Measurements from ENCODE around the gene TBX1. TPM values are rescaled to one million over a fixed set of nuclear protein-coding genes. Genes with fewer than 3 reads are reported as not detected.

TBX1 gene
- total RNA-seq, 1 donor from 2014 or later, result 3.4 TPM

- Mint-ChIP-seq H3K4me3 (no peak overlapping the region), H3K27me3 (no peaks in the 10 kb centered on the region), H3K9me3 (no peaks in the 10 kb centered on the region), H3K27ac (no peak overlapping the region), H3K4me1 (ENCODE audit: unreplicated experiment) (peaks cover 13% of the 10 kb centered on the region), H3K36me3 (no peaks in the 10 kb centered on the region)
- TF ChIP-seq, protein P1, sequence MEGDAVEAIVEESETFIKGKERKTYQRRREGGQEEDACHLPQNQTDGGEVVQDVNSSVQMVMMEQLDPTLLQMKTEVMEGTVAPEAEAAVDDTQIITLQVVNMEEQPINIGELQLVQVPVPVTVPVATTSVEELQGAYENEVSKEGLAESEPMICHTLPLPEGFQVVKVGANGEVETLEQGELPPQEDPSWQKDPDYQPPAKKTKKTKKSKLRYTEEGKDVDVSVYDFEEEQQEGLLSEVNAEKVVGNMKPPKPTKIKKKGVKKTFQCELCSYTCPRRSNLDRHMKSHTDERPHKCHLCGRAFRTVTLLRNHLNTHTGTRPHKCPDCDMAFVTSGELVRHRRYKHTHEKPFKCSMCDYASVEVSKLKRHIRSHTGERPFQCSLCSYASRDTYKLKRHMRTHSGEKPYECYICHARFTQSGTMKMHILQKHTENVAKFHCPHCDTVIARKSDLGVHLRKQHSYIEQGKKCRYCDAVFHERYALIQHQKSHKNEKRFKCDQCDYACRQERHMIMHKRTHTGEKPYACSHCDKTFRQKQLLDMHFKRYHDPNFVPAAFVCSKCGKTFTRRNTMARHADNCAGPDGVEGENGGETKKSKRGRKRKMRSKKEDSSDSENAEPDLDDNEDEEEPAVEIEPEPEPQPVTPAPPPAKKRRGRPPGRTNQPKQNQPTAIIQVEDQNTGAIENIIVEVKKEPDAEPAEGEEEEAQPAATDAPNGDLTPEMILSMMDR (conservative IDR thresholded peaks at IDR 0.05), result no peak
- DNase-seq (ENCODE audit: extremely low spot score, unreplicated experiment), result no peak
Measured at GRCh38 chr22:19811811-19812771, 51.5 kb downstream of the TBX1 start.

DNA sequence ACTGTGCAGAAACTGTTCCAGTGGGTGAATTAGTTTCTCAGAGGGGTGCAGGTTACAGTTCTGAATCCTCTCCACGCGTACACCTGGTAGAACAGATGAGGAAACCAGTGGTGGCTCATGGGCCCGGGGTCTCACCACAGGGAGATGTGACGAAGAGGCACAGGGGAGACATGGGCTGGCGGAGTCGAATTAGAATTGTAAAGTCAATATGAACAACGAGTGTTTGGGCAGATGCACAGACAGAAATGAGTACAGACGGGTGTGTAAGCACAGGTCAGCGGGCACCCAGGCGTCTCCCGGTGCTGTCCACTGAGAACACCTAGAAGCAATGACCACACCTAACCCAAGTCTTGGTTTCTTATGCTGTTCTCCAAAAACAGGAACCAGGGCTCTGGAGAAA lies 52.3 kb downstream of the TBX1 start:
- no peaks in the 10 kb centered on the region for H3K27me3 Mint-ChIP-seq
- H3K4me3 Mint-ChIP-seq, result no peak overlapping the region
- TF ChIP-seq, protein P1 (conservative IDR thresholded peaks at IDR 0.05), result no peak
- H3K9me3 Mint-ChIP-seq, result no peaks in the 10 kb centered on the region
- H3K36me3 Mint-ChIP-seq, result no peaks in the 10 kb centered on the region
- no peak overlapping the region for H3K27ac Mint-ChIP-seq
- no peak for DNase-seq (ENCODE audit: extremely low spot score, unreplicated experiment)
- peaks cover 13% of the 10 kb centered on the region for H3K4me1 Mint-ChIP-seq (ENCODE audit: unreplicated experiment)

- Mint-ChIP-seq H3K4me1 (ENCODE audit: unreplicated experiment) (peaks cover 13% of the 10 kb centered on the region), H3K4me3 (no peak overlapping the region), H3K36me3 (no peaks in the 10 kb centered on the region), H3K27me3 (no peaks in the 10 kb centered on the region), H3K27ac (no peak overlapping the region), H3K9me3 (no peaks in the 10 kb centered on the region)
- TF ChIP-seq, protein P1 (conservative IDR thresholded peaks at IDR 0.05), result no peak
- no peak for DNase-seq (ENCODE audit: extremely low spot score, unreplicated experiment)
Measured at GRCh38 chr22:19814428-19814827, 53.9 kb downstream of the TBX1 start.

DNA sequence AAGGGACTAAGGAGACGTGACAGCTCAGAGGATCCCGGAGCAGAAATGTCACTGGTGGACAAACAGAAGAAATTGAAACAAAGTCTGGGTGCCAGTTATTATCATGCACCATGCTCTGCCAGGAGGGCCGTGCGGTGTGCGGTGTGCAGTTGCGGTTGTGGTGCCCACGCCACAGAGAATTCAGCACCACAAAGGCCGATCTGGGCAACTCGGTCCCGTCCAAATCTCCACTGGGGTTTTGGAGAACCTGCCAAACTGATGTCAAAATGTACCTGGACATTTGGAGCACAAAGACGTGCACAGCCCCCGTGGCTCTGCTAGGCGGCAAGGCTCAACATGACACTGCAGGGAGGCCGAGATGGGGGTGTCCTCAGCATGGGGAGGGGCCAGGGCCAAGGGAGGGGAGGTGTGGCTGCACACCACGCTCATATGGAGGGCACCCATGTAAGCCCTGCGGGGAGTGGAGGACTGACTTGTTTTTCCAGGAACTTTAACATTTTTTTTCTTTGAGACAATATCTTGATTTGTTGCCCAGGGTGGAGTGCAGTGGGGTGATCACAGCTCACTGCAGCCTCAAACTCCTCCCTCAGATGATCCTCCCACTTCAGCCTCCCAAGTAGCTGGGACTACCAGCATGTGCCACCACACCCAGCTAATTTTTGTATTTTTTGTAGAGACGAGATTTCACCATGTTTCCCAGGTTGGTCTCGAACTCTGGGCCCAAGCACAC lies 54.7 kb downstream of the TBX1 start:
- H3K27me3 Mint-ChIP-seq, result no peaks in the 10 kb centered on the region
- H3K4me3 Mint-ChIP-seq, result no peak overlapping the region
- H3K27ac Mint-ChIP-seq, result no peak overlapping the region
- TF ChIP-seq, protein P1 (conservative IDR thresholded peaks at IDR 0.05), result no peak
- DNase-seq (ENCODE audit: extremely low spot score, unreplicated experiment), result no peak
- H3K4me1 Mint-ChIP-seq (ENCODE audit: unreplicated experiment), result peaks cover 13% of the 10 kb centered on the region
- H3K36me3 Mint-ChIP-seq, result no peaks in the 10 kb centered on the region
- no peaks in the 10 kb centered on the region for H3K9me3 Mint-ChIP-seq

GRCh38 chr22:19815823-19816290 lies 55.3 kb downstream of the TBX1 start:
- Mint-ChIP-seq H3K9me3 (no peaks in the 10 kb centered on the region), H3K4me3 (peak overlapping the region; percentile 59), H3K27ac (no peak overlapping the region), H3K27me3 (no peaks in the 10 kb centered on the region), H3K4me1 (ENCODE audit: unreplicated experiment) (peaks cover 13% of the 10 kb centered on the region), H3K36me3 (no peaks in the 10 kb centered on the region)
- DNase-seq (ENCODE audit: extremely low spot score, unreplicated experiment), result no peak
- TF ChIP-seq, protein P1 (conservative IDR thresholded peaks at IDR 0.05), result no peak
